ENCODE data around the gene DCUN1D1. TPM values are rescaled to one million over a fixed set of nuclear protein-coding genes. Genes with fewer than 3 reads are reported as not detected.

Gene DCUN1D1
- total RNA-seq, 1 donor from 2014 or later, result 50.7 TPM

- peaks cover 24% of the 10 kb centered on the region for H3K36me3 Mint-ChIP-seq
- H3K27me3 Mint-ChIP-seq (ENCODE audit: low read depth), result no peaks in the 10 kb centered on the region
- peak overlapping the region; percentile 34 for H3K27ac Mint-ChIP-seq
- H3K9me3 Mint-ChIP-seq, result no peaks in the 10 kb centered on the region
- peaks cover 10% of the 10 kb centered on the region for H3K4me1 Mint-ChIP-seq
- DNase-seq (ENCODE audit: low spot score in 2 of 2, unreplicated experiment in 2 of 2), result no peak
- TF ChIP-seq CTCF (IDR thresholded peaks at IDR 0.05; ENCODE audit: unreplicated experiment), result no peak
- H3K4me3 Mint-ChIP-seq, result no peak overlapping the region
Observed at GRCh38 chr3:182904164-182904563, 76.2 kb downstream of the DCUN1D1 start.

- H3K4me1 Mint-ChIP-seq, result peaks cover 10% of the 10 kb centered on the region
Observed at GRCh38 chr3:182902236-182902635, 78.1 kb downstream of the DCUN1D1 start.

DNA sequence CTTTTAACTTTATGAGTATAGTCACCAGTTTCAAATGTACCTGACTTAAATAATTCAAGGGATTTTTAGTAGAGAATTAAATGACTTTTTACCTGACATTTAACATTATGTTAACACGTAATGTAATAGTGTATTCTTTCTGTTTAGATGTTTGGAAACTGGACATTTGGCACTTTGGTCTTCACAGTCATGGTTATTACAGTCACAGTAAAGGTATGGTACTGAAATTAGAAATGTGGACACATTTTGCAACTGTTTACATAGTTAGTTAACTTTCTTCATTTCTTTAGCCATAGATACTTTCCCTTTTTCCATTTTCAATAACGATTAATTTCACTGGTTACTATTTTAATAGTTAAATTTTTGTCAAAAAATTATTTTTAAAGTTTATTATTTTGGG is 83.8 kb downstream of the DCUN1D1 start:
- Mint-ChIP-seq H3K27ac (no peak overlapping the region), H3K9me3 (peaks cover 9% of the 10 kb centered on the region), H3K36me3 (peaks cover 34% of the 10 kb centered on the region), H3K27me3 (ENCODE audit: low read depth) (no peaks in the 10 kb centered on the region), H3K4me3 (no peak overlapping the region), H3K4me1 (no peaks in the 10 kb centered on the region)
- TF ChIP-seq CTCF (IDR thresholded peaks at IDR 0.05; ENCODE audit: unreplicated experiment), result no peak
- DNase-seq (ENCODE audit: low spot score in 2 of 2, unreplicated experiment in 2 of 2), result no peak

More at GRCh38 chr3:182902236-182902635, 78.1 kb downstream of the DCUN1D1 start:
- Mint-ChIP-seq H3K9me3 (no peaks in the 10 kb centered on the region), H3K4me3 (no peak overlapping the region), H3K36me3 (peaks cover 26% of the 10 kb centered on the region), H3K27ac (no peak overlapping the region), H3K27me3 (ENCODE audit: low read depth) (no peaks in the 10 kb centered on the region)
- TF ChIP-seq CTCF (IDR thresholded peaks at IDR 0.05; ENCODE audit: unreplicated experiment), result no peak
- no peak for DNase-seq (ENCODE audit: low spot score in 2 of 2, unreplicated experiment in 2 of 2)

DNA sequence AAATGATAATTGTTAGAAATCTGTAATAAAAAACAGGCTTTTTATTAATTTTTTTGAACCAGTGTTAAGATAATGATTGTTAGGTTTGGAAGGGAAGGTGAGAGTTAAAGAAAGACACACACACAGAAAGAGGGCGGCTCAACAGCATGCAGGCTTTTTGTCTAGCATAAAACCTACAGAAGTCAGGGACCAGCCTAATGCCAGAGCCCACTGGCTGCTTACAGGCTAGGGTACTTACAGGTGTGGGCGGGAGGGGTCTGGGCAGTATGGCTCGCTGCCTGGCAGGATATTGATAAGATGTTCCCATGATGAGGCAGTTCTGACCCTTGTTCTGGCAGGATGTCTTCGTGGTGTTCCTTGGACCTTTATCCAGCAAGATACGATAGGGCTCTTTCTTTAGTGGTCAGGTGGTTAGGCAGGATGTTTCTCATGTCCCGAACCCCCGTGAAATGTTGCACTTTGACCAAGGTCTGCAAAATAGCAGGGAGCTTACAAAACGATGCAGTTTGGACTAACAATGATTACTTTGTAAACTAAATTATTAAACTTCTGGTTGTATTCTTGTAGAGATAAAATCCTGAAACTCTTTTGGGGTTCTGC is 84.7 kb downstream of the DCUN1D1 start:
- no peak overlapping the region for H3K4me3 Mint-ChIP-seq
- H3K27ac Mint-ChIP-seq, result no peak overlapping the region
- H3K36me3 Mint-ChIP-seq, result peaks cover 39% of the 10 kb centered on the region
- no peaks in the 10 kb centered on the region for H3K27me3 Mint-ChIP-seq (ENCODE audit: low read depth)
- H3K9me3 Mint-ChIP-seq, result peaks cover 9% of the 10 kb centered on the region
- TF ChIP-seq CTCF (IDR thresholded peaks at IDR 0.05; ENCODE audit: unreplicated experiment), result no peak
- DNase-seq (ENCODE audit: low spot score in 2 of 2, unreplicated experiment in 2 of 2), result no peak
- no peaks in the 10 kb centered on the region for H3K4me1 Mint-ChIP-seq

- no peak overlapping the region for H3K4me3 Mint-ChIP-seq
- no peaks in the 10 kb centered on the region for H3K27me3 Mint-ChIP-seq (ENCODE audit: low read depth)
- no peaks in the 10 kb centered on the region for H3K4me1 Mint-ChIP-seq
- no peak overlapping the region for H3K27ac Mint-ChIP-seq
- H3K9me3 Mint-ChIP-seq, result peaks cover 9% of the 10 kb centered on the region
- no peak for DNase-seq (ENCODE audit: low spot score in 2 of 2, unreplicated experiment in 2 of 2)
- peaks cover 42% of the 10 kb centered on the region for H3K36me3 Mint-ChIP-seq
- TF ChIP-seq CTCF (IDR thresholded peaks at IDR 0.05; ENCODE audit: unreplicated experiment), result no peak
Observed at GRCh38 chr3:182892226-182892625, 88.1 kb downstream of the DCUN1D1 start.

DNA sequence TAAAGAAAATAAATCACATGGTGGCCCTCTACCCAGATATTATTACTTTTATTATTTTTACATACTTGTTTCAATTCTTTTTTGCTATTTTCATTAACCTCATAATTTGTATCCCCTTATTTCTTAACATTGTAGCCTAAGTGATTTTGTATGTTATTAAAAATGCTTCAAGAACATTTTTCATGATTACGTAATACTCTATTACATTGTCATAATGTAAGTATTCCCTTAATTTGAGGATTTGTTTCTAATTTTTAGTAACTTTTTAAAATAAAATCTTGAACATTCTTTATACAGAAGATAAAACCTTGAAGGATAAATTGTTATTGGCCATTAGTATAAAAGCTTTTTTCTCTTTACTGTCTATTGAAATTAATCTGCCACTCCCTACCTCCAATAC is 89.0 kb downstream of the DCUN1D1 start:
- no peak for TF ChIP-seq CTCF (IDR thresholded peaks at IDR 0.05; ENCODE audit: unreplicated experiment)
- Mint-ChIP-seq H3K36me3 (peaks cover 42% of the 10 kb centered on the region), H3K4me1 (no peaks in the 10 kb centered on the region), H3K27me3 (ENCODE audit: low read depth) (no peaks in the 10 kb centered on the region), H3K27ac (no peak overlapping the region), H3K9me3 (peaks cover 9% of the 10 kb centered on the region), H3K4me3 (no peak overlapping the region)
- no peak for DNase-seq (ENCODE audit: low spot score in 2 of 2, unreplicated experiment in 2 of 2)
